H1 (cell line): ENCODE measurements around the gene SH3BP2. TPM values are rescaled to one million over a fixed set of nuclear protein-coding genes. Genes with fewer than 3 reads are reported as not detected.

Source experiments
- TCF12 ChIP-seq: IDR thresholded peaks from 2 replicates; pipeline ENCODE4 v1.6.1; 2011; ENCODE audit warnings: low read depth, mild to moderate bottlenecking, low read length
- polyA plus RNA-seq, 7 experiments: library from polyadenylated mRNA; depleted of rRNA in 3 of 7; stranded (reverse) in 5 of 7; unstranded in 2 of 7; fragments of >200 nt in 5 of 7; fragments of 200-250 nt in 2 of 7; gene quantifications; 1 replicate in 5 of 7; 2 replicates in 1 of 7; 4 replicates in 1 of 7; pipeline versions ENCODE4 v1.2.1 to v1.2.3, GENCODE V29; 2011 to 2013; ENCODE audit warnings: missing spikeins in 2 of 7, mixed read lengths in 2 of 7
- total RNA-seq: library from RNA; stranded (reverse); fragmentation: NEBNext Ultra II Directional; extraction: Animal tissue kit (Norgen Biotek cat#: 25700); gene quantifications from 2 replicates; pipeline ENCODE4 v1.2.1, GENCODE V29; 2021

The SH3BP2 gene
- total and polyA plus RNA-seq, 2 of the 8 experiments (the other 6 are each of a cell fraction or from before 2014, with no cell fraction given), result 27.4 to 31.4 TPM

DNA sequence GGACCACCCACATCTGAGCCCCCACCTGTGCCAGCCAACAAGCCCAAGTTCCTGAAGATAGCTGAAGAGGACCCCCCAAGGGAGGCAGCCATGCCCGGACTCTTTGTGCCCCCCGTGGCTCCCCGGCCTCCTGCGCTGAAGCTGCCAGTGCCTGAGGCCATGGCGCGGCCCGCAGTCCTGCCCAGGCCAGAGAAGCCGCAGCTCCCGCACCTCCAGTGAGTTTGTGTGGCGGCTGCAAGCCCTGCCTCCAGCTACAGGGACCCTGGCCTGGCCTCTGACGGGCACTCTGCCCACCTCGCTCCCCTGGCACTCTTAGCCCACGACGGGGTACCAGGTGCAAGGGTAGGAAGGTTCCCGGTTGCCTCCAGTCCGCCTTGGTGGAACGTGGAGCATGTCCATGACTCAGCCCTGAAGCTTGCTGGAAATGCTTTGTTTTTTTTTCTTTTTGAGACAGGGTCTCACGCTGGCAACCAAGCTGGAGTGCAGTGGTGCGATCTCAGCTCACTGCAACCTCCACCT lies 37.1 kb downstream of the SH3BP2 start (continued):
- TF ChIP-seq TCF12, result no peak
